HepG2 (cell line): ENCODE data around the gene STK39. TPM values are rescaled to one million over a fixed set of nuclear protein-coding genes. Genes with fewer than 3 reads are reported as not detected.

Source experiments
- ATAD3A ChIP-seq: sonication (generic); formaldehyde crosslinking; IDR thresholded peaks from 2 replicates; pipeline ENCODE4 v1.4.0; 2020; ENCODE audit warnings: missing genetic modification reagents
- FOSL2 ChIP-seq: sonication (generic); formaldehyde crosslinking; IDR thresholded peaks from 2 replicates; pipeline ENCODE4 v1.4.0; 2020; ENCODE audit warnings: missing genetic modification reagents
- HOXA3 ChIP-seq: sonication (generic); formaldehyde crosslinking; IDR thresholded peaks from 2 replicates; pipeline ENCODE4 v1.5.0; 2020; ENCODE audit warnings: missing genetic modification reagents
- KLF13 ChIP-seq: sonication (generic); formaldehyde crosslinking; IDR thresholded peaks from 2 replicates; pipeline ENCODE4 v1.4.0; 2020; ENCODE audit warnings: mild to moderate bottlenecking, missing genetic modification reagents
- NCOA2 ChIP-seq: sonication (generic); formaldehyde crosslinking; IDR thresholded peaks from 2 replicates; pipeline ENCODE4 v1.8.0; 2022; ENCODE audit warnings: inconsistent platforms
- PITX1 ChIP-seq: sonication (generic); formaldehyde crosslinking; IDR thresholded peaks from 2 replicates; pipeline ENCODE4 v1.5.1; 2020; ENCODE audit warnings: mild to moderate bottlenecking, missing genetic modification reagents
- REPIN1 ChIP-seq: sonication (generic); formaldehyde crosslinking; IDR thresholded peaks from 2 replicates; pipeline ENCODE4 v1.8.0; 2022; ENCODE audit warnings: missing genetic modification reagents, low read depth, mild to moderate bottlenecking, borderline replicate concordance
- SOX5 ChIP-seq: IDR thresholded peaks from 2 replicates; pipeline ENCODE4 v1.6.1; 2016; ENCODE audit warnings: borderline replicate concordance
- XBP1 ChIP-seq: sonication (generic); formaldehyde crosslinking; IDR thresholded peaks from 2 replicates; pipeline ENCODE4 v1.5.0; 2020; ENCODE audit warnings: missing genetic modification reagents
- ZFP82 ChIP-seq: sonication (generic); formaldehyde crosslinking; IDR thresholded peaks from 2 replicates; pipeline ENCODE4 v1.5.1; 2020; ENCODE audit warnings: mild to moderate bottlenecking, missing genetic modification reagents, borderline replicate concordance
- ZNF234 ChIP-seq: sonication (generic); formaldehyde crosslinking; conservative IDR thresholded peaks from 2 replicates; pipeline ENCODE4 v1.5.1; 2020; ENCODE audit warnings: mild to moderate bottlenecking, missing genetic modification reagents
- ZNF572 ChIP-seq: sonication (generic); formaldehyde crosslinking; IDR thresholded peaks from 2 replicates; pipeline ENCODE4 v1.5.1; 2020; ENCODE audit warnings: mild to moderate bottlenecking, missing genetic modification reagents
- ZNF598 ChIP-seq: sonication (generic); formaldehyde crosslinking; IDR thresholded peaks from 2 replicates; pipeline ENCODE4 v1.5.1; 2020; ENCODE audit warnings: mild to moderate bottlenecking, missing genetic modification reagents, borderline replicate concordance
- polyA plus RNA-seq, 8 experiments: library from polyadenylated mRNA; depleted of rRNA in 3 of 8; stranded (reverse) in 7 of 8; unstranded in 1 of 8; fragments of >200 nt; fragmentation: Illumina TruSeq in 4 of 8; extraction: Trizol in 4 of 8; gene quantifications; 2 replicates each; pipeline versions ENCODE4 v1.2.1 to v1.2.3, GENCODE V29; 2011 to 2016; ENCODE audit warnings: low read depth in 4 of 8, missing spikeins in 1 of 8, mixed read lengths in 1 of 8; ENCODE audit not compliant: insufficient read depth in 1 of 8
- total RNA-seq, 5 experiments: library from RNA; depleted of rRNA; stranded (reverse); fragments of >200 nt; fragmentation: Illumina TruSeq; extraction: Trizol; gene quantifications; 2 replicates each; pipeline ENCODE4 v1.2.3, GENCODE V29; 2016; ENCODE audit warnings: low read depth in 1 of 5
- TF ChIP-seq, protein P1 (sequence below), 2 experiments: sonication (generic) in 1 of 2; formaldehyde crosslinking in 1 of 2; IDR thresholded peaks; 2 replicates each; pipeline versions ENCODE4 v1.6.1 to v1.9.0; 2014 to 2022; ENCODE audit warnings: antibody characterized with exemption in 1 of 2, borderline replicate concordance in 1 of 2, inconsistent platforms in 1 of 2, low read depth in 1 of 2, missing genetic modification reagents in 1 of 2
- TF ChIP-seq, protein P2 (sequence below): sonication (generic); formaldehyde crosslinking; IDR thresholded peaks from 2 replicates; pipeline ENCODE4 v1.5.1; 2020; ENCODE audit warnings: mild to moderate bottlenecking, missing genetic modification reagents
- TF ChIP-seq, protein P3 (sequence below): sonication (generic); formaldehyde crosslinking; IDR thresholded peaks from 2 replicates; pipeline ENCODE4 v1.4.0; 2020; ENCODE audit warnings: missing genetic modification reagents; ENCODE audit errors: not compliant biosample characterization
- TF ChIP-seq, protein P4 (sequence below): sonication (generic); formaldehyde crosslinking; IDR thresholded peaks from 2 replicates; pipeline ENCODE4 v1.5.0; 2020; ENCODE audit warnings: mild to moderate bottlenecking, missing genetic modification reagents

Gene STK39
- total and polyA plus RNA-seq, 2 of the 13 experiments (the other 11 are each of a cell fraction or from before 2014, with no cell fraction given) = 27.3 to 38.4 TPM

DNA sequence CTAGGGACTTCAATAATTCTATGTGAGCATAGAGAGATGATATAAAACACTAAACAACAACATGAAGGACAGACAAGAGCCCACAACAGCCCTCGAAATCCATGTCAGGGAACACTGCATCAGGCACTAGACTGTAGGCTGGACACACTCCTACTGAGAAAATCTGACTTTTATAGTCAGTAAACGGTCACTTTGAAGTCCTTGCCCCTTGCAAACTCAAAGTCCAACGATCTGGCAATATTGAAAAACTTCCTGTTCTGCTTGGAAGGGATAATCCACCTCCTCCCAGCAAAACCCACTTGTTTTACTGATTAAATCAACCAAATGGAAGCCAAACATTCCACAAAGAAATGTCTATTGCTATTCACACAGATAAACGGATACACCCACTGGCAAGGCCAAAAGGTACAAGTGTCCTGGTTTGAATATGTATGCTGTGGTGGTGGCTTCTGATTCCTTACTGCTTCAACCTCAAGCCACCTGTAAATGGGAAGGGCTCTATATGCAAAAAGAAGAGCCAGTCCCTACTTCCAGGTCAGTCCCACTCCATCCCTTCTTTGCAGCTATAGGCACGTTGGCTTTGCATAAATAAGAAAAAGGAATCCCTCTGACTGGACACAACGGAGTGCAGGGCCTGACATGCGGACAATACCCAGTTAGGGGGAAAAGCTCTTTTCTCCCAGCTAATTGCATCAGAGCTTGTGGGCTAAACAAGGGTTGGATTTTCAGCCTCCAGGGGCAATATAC lies 56.6 kb downstream of the STK39 start (continued):
- TF ChIP-seq, protein P1, sequence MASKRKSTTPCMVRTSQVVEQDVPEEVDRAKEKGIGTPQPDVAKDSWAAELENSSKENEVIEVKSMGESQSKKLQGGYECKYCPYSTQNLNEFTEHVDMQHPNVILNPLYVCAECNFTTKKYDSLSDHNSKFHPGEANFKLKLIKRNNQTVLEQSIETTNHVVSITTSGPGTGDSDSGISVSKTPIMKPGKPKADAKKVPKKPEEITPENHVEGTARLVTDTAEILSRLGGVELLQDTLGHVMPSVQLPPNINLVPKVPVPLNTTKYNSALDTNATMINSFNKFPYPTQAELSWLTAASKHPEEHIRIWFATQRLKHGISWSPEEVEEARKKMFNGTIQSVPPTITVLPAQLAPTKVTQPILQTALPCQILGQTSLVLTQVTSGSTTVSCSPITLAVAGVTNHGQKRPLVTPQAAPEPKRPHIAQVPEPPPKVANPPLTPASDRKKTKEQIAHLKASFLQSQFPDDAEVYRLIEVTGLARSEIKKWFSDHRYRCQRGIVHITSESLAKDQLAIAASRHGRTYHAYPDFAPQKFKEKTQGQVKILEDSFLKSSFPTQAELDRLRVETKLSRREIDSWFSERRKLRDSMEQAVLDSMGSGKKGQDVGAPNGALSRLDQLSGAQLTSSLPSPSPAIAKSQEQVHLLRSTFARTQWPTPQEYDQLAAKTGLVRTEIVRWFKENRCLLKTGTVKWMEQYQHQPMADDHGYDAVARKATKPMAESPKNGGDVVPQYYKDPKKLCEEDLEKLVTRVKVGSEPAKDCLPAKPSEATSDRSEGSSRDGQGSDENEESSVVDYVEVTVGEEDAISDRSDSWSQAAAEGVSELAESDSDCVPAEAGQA (IDR thresholded peaks at IDR 0.05; ENCODE audit: low read depth) = no peak
- TF ChIP-seq, protein P1 (CRISPR knock-in tag; IDR thresholded peaks at IDR 0.05; ENCODE audit: borderline replicate concordance) = no peak
- TF ChIP-seq KLF13 (CRISPR knock-in tag) = no peak
- TF ChIP-seq, protein P2, sequence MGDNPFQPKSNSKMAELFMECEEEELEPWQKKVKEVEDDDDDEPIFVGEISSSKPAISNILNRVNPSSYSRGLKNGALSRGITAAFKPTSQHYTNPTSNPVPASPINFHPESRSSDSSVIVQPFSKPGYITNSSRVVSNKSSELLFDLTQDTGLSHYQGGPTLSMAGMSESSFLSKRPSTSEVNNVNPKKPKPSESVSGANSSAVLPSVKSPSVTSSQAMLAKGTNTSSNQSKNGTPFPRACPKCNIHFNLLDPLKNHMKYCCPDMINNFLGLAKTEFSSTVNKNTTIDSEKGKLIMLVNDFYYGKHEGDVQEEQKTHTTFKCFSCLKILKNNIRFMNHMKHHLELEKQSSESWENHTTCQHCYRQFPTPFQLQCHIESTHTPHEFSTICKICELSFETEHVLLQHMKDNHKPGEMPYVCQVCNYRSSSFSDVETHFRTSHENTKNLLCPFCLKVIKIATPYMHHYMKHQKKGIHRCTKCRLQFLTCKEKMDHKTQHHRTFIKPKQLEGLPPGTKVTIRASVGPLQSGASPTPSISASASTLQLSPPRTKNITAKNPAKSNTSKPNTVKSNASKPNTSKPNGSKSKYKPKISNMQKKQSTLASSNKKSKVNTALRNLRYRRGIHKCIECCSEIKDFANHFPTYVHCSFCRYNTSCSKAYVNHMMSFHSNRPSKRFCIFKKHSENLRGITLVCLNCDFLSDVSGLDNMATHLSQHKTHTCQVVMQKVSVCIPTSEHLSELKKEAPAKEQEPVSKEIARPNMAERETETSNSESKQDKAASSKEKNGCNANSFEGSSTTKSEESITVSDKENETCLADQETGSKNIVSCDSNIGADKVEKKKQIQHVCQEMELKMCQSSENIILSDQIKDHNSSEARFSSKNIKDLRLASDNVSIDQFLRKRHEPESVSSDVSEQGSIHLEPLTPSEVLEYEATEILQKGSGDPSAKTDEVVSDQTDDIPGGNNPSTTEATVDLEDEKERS (CRISPR knock-in tag) = no peak
- no peak; the same call in 1 of the 2 replicates for TF ChIP-seq ZNF598 (CRISPR knock-in tag)
- TF ChIP-seq ZNF234 (CRISPR knock-in tag) = no peak
- peak; percentile 66 for TF ChIP-seq FOSL2 (CRISPR knock-in tag)
- TF ChIP-seq, protein P3, sequence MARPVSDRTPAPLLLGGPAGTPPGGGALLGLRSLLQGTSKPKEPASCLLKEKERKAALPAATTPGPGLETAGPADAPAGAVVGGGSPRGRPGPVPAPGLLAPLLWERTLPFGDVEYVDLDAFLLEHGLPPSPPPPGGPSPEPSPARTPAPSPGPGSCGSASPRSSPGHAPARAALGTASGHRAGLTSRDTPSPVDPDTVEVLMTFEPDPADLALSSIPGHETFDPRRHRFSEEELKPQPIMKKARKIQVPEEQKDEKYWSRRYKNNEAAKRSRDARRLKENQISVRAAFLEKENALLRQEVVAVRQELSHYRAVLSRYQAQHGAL (CRISPR knock-in tag) = no peak
- peak; percentile 94 for TF ChIP-seq PITX1 (CRISPR knock-in tag)
- no peak for TF ChIP-seq XBP1 (CRISPR knock-in tag)
- peak; percentile 23; the same call in 1 of the 2 replicates for TF ChIP-seq REPIN1 (CRISPR knock-in tag)
- TF ChIP-seq SOX5 (CRISPR knock-in tag) = peak; percentile 96
- TF ChIP-seq, protein P4, sequence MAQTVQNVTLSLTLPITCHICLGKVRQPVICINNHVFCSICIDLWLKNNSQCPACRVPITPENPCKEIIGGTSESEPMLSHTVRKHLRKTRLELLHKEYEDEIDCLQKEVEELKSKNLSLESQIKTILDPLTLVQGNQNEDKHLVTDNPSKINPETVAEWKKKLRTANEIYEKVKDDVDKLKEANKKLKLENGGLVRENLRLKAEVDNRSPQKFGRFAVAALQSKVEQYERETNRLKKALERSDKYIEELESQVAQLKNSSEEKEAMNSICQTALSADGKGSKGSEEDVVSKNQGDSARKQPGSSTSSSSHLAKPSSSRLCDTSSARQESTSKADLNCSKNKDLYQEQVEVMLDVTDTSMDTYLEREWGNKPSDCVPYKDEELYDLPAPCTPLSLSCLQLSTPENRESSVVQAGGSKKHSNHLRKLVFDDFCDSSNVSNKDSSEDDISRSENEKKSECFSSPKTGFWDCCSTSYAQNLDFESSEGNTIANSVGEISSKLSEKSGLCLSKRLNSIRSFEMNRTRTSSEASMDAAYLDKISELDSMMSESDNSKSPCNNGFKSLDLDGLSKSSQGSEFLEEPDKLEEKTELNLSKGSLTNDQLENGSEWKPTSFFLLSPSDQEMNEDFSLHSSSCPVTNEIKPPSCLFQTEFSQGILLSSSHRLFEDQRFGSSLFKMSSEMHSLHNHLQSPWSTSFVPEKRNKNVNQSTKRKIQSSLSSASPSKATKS (CRISPR knock-in tag) = no peak
- TF ChIP-seq ZFP82 (CRISPR knock-in tag) = no peak
- TF ChIP-seq NCOA2 = peak; percentile 96
- TF ChIP-seq ZNF572 (CRISPR knock-in tag) = no peak
- TF ChIP-seq ATAD3A = no peak
- peak; percentile 39; the same call in 1 of the 2 replicates for TF ChIP-seq HOXA3 (CRISPR knock-in tag)
